Neural crest cell (in vitro differentiated cells): Measurements from ENCODE around the gene TRAPPC4. TPM values are rescaled to one million over a fixed set of nuclear protein-coding genes. Genes with fewer than 3 reads are reported as not detected.
"Not testable (repeated sequence)": the region's sequence is repeated elsewhere in the genome, so short reads cannot be mapped to it uniquely, and the experiment has no call there.

Experiments used
- DNase-seq: peaks from one replicate; pipeline ENCODE4 v3.0.0; 2021; ENCODE audit warnings: low read depth, mixed read lengths, low spot score
- H3K27ac Mint-ChIP-seq: one replicate; pipeline ENCODE4 v1.8.0; 2021; ENCODE audit warnings: mild to moderate bottlenecking, mixed read lengths; ENCODE audit not compliant: unreplicated experiment
- H3K27me3 Mint-ChIP-seq: 2 replicates; pipeline ENCODE4 v1.8.0; 2021; ENCODE audit warnings: low read depth, mild to moderate bottlenecking, mixed read lengths
- H3K36me3 Mint-ChIP-seq: 2 replicates; pipeline ENCODE4 v1.8.0; 2021; ENCODE audit warnings: low read depth, mild to moderate bottlenecking, mixed read lengths
- H3K4me1 Mint-ChIP-seq: 2 replicates; pipeline ENCODE4 v1.8.0; 2021; ENCODE audit warnings: mixed read lengths
- H3K4me3 Mint-ChIP-seq: one replicate; pipeline ENCODE4 v1.8.0; 2021; ENCODE audit warnings: mild to moderate bottlenecking, mixed read lengths
- H3K9me3 Mint-ChIP-seq: 2 replicates; pipeline ENCODE4 v1.8.0; 2021; ENCODE audit warnings: mixed read lengths
- CTCF ChIP-seq: fragments of 200-600 bp; sonication (generic); conservative IDR thresholded peaks from 2 replicates; pipeline ENCODE4 v1.5.0; 2021; ENCODE audit warnings: antibody characterized with exemption, mild to moderate bottlenecking
- long read RNA-seq: library from polyadenylated mRNA; unstranded; transcript quantifications from one replicate; pipeline ENCODE4 v2.0.0, GENCODE V29; 2020
- total RNA-seq: library from RNA; stranded (reverse); gene quantifications from 2 replicates; pipeline ENCODE4 v1.2.1, GENCODE V29; 2021

Gene TRAPPC4
- total RNA-seq = 88.1 and 90.1 TPM in 2 replicates
- long read RNA-seq, transcript TRAPPC4-214 (5 exons, 1,759 nt) = major isoform, 78 of 82 reads
- long read RNA-seq, partial matches to known transcripts = 0 of 82 reads
- long read RNA-seq, other reads (novel, unspliced or antisense) = 1 of 82 reads

GRCh38 chr11:119018074-119018938 lies at the start of gene TRAPPC4, which contains the start of gene RPS25:
TSS of gene TRAPPC4 (plus strand) at chr11:119018766. CDS start at chr11:119018796, 30 bp downstream.
TSS of gene RPS25 (minus strand) at chr11:119018343. CDS start at chr11:119018284, 59 bp downstream.
- Mint-ChIP-seq H3K4me1 (peaks cover 49% of the 10 kb centered on the region), H3K4me3 (peak within 1 kb of the TSS; percentile 99), H3K27me3 (no peaks in the 10 kb centered on the region), H3K36me3 (peaks cover 32% of the 10 kb centered on the region), H3K9me3 (no peaks in the 10 kb centered on the region), H3K27ac (peak within 1 kb of the TSS; percentile 99)
- no peak for TF ChIP-seq CTCF
- DNase-seq = peak; percentile 90

GRCh38 chr11:118969508-118969907 lies 49.1 kb upstream of the TRAPPC4 start:
- not testable (repeated sequence) for H3K36me3 Mint-ChIP-seq, DNase-seq, H3K9me3 Mint-ChIP-seq, H3K27ac Mint-ChIP-seq, H3K4me3 Mint-ChIP-seq, H3K27me3 Mint-ChIP-seq, H3K4me1 Mint-ChIP-seq

- H3K36me3 Mint-ChIP-seq = no peaks in the 10 kb centered on the region
- H3K4me3 Mint-ChIP-seq = no peak within 1 kb of the TSS
- peaks cover 12% of the 10 kb centered on the region for H3K27me3 Mint-ChIP-seq
- peaks cover 5% of the 10 kb centered on the region for H3K4me1 Mint-ChIP-seq
- no peak for DNase-seq
- H3K9me3 Mint-ChIP-seq = peaks cover 2% of the 10 kb centered on the region
- H3K27ac Mint-ChIP-seq = no peak within 1 kb of the TSS
- no peak for TF ChIP-seq CTCF
Observed at GRCh38 chr11:118971646-118972045, 46.9 kb upstream of the TRAPPC4 start, which contains the start of gene FOXR1. TSS of gene FOXR1 (plus strand) at chr11:118971761. CDS start at chr11:118971932, 171 bp downstream.

GRCh38 chr11:118973985-118974384 lies 44.6 kb upstream of the TRAPPC4 start:
- peaks cover 5% of the 10 kb centered on the region for H3K4me1 Mint-ChIP-seq
- no peak overlapping the region for H3K27ac Mint-ChIP-seq
- peaks cover 2% of the 10 kb centered on the region for H3K9me3 Mint-ChIP-seq
- H3K4me3 Mint-ChIP-seq = no peak overlapping the region
- no peak for DNase-seq
- TF ChIP-seq CTCF = no peak
- H3K27me3 Mint-ChIP-seq = peaks cover 12% of the 10 kb centered on the region
- no peaks in the 10 kb centered on the region for H3K36me3 Mint-ChIP-seq

- H3K4me3 Mint-ChIP-seq = no peak overlapping the region
- no peak for TF ChIP-seq CTCF
- DNase-seq = no peak
- H3K9me3 Mint-ChIP-seq = peaks cover 2% of the 10 kb centered on the region
- H3K36me3 Mint-ChIP-seq = no peaks in the 10 kb centered on the region
- H3K27me3 Mint-ChIP-seq = peaks cover 12% of the 10 kb centered on the region
- peaks cover 13% of the 10 kb centered on the region for H3K4me1 Mint-ChIP-seq
- no peak overlapping the region for H3K27ac Mint-ChIP-seq
Observed at GRCh38 chr11:118975771-118976709, 42.5 kb upstream of the TRAPPC4 start.
